Heart right ventricle (tissue), 16 donors: ENCODE measurements around the gene MOB3B. TPM values are rescaled to one million over a fixed set of nuclear protein-coding genes. Genes with fewer than 3 reads are reported as not detected.

Experiments
- ATAC-seq, 8 donors: fragments of 200-7000 bp; cut with Tn5 transposase; one replicate each; pipeline ENCODE4 v1.9.1; 2020; ENCODE audit warnings: mild to moderate bottlenecking in 8 of 8, moderate library complexity in 8 of 8, moderate number of reproducible peaks in 1 of 8
- DNase-seq, 2 donors: peaks; one replicate each; pipeline ENCODE4 v3.0.0-alpha.2; 2020
- H3K27ac ChIP-seq, 10 donors: fragments of 200-600 bp; sonication (generic) in 2 of 10; one replicate each; pipeline versions ENCODE4 v1.5.0 to v1.8.0; 2020 to 2022; ENCODE audit warnings: mild to moderate bottlenecking in 3 of 10
- H3K27me3 ChIP-seq, 7 donors: fragments of 200-600 bp; one replicate each; pipeline ENCODE4 v1.8.0; 2021 to 2022; ENCODE audit warnings: mild to moderate bottlenecking in 2 of 7
- H3K36me3 ChIP-seq, 9 donors: fragments of 200-600 bp; sonication (generic) in 1 of 9; one replicate each; pipeline versions ENCODE4 v1.5.0 to v1.8.0; 2020 to 2022; ENCODE audit warnings: mild to moderate bottlenecking in 2 of 9
- H3K4me1 ChIP-seq, 9 donors: fragments of 200-600 bp; sonication (generic) in 1 of 9; one replicate each; pipeline versions ENCODE4 v1.5.0 to v1.8.0; 2020 to 2022; ENCODE audit warnings: mild to moderate bottlenecking in 4 of 9
- H3K4me3 ChIP-seq, 10 donors: fragments of 200-600 bp; sonication (generic) in 2 of 10; one replicate each; pipeline versions ENCODE4 v1.5.0 to v1.8.0; 2020 to 2022; ENCODE audit warnings: mild to moderate bottlenecking in 7 of 10, moderate library complexity in 2 of 10
- H3K9me3 ChIP-seq, 11 donors: fragments of 200-600 bp in 10 of 11; sonication (generic) in 2 of 11; one replicate each; pipeline versions ENCODE4 v1.5.0 to v1.8.0; 2013 to 2022; ENCODE audit warnings: mild to moderate bottlenecking in 2 of 11, control low read depth in 1 of 11, moderate library complexity in 1 of 11
- WGBS, 2 donors: extraction: QIAGEN DNeasy Blood & Tissue Kit; methylation state at CpG; one replicate each; pipeline ENCODE4 v1.1.7; 2013; ENCODE audit warnings: inconsistent platforms in 1 of 2; 5-methylcytosine and 5-hydroxymethylcytosine counted together
- intact Hi-C, 10 donors: fragments of 100-400 bp; cut with DNase I; formaldehyde crosslinking; loops; one replicate each; pipeline versions ENCODE4 v1.11.1 to v1.14.2; 2022
- polyA plus RNA-seq, 2 donors: library from polyadenylated mRNA; stranded (reverse); fragments of 200-250 nt; gene quantifications; one replicate each; pipeline ENCODE4 v1.2.3, GENCODE V29; 2013
- total RNA-seq, 10 donors: library from RNA; stranded (reverse); fragmentation: NEBNext Ultra II Directional in 3 of 10; extraction: Animal tissue kit (Norgen Biotek cat#: 25700) in 3 of 10; gene quantifications; one replicate each; pipeline versions ENCODE4 v1.2.1 to v1.2.4, GENCODE V29; 2021 to 2023
- TF ChIP-seq, protein P1 (sequence below), 9 donors: fragments of 200-600 bp; sonication (generic) in 2 of 9; IDR thresholded peaks; one replicate each; pipeline versions ENCODE4 v1.5.0 to v1.8.0; 2021 to 2022; ENCODE audit warnings: antibody characterized with exemption in 9 of 9, mild to moderate bottlenecking in 5 of 9, moderate library complexity in 1 of 9
- donor health status: Arrhythmogenic right ventricular cardiomyopathy.
- donor health status: ischemic (EF 13 %, LVEDD 7.1; RV severe dilation, severe dysfunction).
- donor health status: healthy with polysubstance abuse.
- donor health status: DM: no; HTN: yes; CAD: no.
- donor health status: DM: no; HTN: no; CAD: no.
- donor health status: ischemic (EF 25% LVEDD 6.9; RV normal size, moderate dysfunction).
- donor health status: ischemic (EF 25% LVEDD 5.7; RV mildly dilated, moderate dysfunction).
- donor health status: healthy.
- donor health status: DM: yes; HTN: yes; CAD: no.
- donor health status: Ischemic cardiomyopathy.
- donor health status: ischemic (EF 35%, LVEDD 5.7; RV mildly dilated, moderate dysfunction).
- donor health status: nonischemic (EF 11% LVEDD 7.7; RV severe dilation, severe dysfunction).
- donor health status: DM: yes; HTN: yes; CAD: no.
- donor health status: PGD.
- donor health status: ischemic (EF 29% LVEDD 5.4; RV normal size, mild dysfunction).
- donor health status: nonischemic (EF 23%, LVEDD 6.1; RV moderate dilation, normal function).

The MOB3B gene
- total and polyA plus RNA-seq, 12 donors = 0.39 to 2.3 (median 1.3) TPM

DNA sequence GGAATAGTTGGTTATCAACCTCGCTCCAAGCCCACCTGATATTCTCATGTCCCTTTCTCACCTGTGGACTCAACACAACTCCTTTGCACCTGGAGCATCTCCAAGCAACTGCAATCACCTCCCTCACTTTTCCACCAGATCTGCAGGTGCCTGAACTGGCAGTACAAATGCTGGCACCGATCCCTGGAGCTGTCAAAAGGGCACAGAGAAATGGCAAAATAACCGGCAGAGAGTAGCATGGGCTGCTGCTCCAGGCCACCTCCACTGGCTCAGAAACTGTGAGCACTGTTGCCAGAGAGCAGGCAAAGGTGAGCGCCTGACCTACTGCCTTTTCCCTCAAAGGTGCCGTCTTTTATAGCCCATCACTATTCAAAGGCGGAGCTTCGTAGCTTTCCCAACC, 247.3 kb downstream of the MOB3B start:
- H3K27ac ChIP-seq = no peak overlapping the region
- ATAC-seq = no peak

DNA sequence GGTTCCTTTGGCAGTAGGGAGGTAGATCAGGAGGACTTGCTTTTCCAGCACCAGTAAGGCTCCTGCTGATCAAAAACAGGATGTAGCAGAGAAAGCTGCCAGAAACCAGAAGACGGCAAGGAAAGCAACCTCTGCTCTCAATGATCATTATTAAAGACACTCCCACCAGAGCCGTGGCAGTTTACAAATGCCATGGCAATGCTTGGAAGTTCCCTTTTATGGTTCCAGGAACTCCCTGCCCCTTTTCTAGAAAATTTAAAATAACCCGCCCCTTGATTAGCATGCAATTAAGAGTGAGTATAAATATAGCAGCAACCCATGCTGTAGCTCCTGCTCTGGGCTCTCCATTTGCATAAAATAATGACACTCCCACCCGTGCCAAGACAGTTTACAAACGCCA, 248.8 kb downstream of the MOB3B start:
- ATAC-seq = peak in 2 of 8 donors; percentile 33 to 52

More for the DNA sequence above, 247.3 kb downstream of the MOB3B start:
- WGBS, 2 donors = 88% methylated on average over 7 of the region's 7 CpGs
- intact Hi-C loops = loop anchor here in 1 of 10 donors (5.0 kb wide), 1 partner anchor 250 kb away; no protein-coding TSS in a partner anchor
- no peak overlapping the region for H3K4me3 ChIP-seq
- DNase-seq = no peak
- no peaks in the 10 kb centered on the region for H3K9me3 ChIP-seq
- TF ChIP-seq, protein P1, sequence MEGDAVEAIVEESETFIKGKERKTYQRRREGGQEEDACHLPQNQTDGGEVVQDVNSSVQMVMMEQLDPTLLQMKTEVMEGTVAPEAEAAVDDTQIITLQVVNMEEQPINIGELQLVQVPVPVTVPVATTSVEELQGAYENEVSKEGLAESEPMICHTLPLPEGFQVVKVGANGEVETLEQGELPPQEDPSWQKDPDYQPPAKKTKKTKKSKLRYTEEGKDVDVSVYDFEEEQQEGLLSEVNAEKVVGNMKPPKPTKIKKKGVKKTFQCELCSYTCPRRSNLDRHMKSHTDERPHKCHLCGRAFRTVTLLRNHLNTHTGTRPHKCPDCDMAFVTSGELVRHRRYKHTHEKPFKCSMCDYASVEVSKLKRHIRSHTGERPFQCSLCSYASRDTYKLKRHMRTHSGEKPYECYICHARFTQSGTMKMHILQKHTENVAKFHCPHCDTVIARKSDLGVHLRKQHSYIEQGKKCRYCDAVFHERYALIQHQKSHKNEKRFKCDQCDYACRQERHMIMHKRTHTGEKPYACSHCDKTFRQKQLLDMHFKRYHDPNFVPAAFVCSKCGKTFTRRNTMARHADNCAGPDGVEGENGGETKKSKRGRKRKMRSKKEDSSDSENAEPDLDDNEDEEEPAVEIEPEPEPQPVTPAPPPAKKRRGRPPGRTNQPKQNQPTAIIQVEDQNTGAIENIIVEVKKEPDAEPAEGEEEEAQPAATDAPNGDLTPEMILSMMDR (IDR thresholded peaks at IDR 0.05) = no peak
- peaks cover 0 to 12% (median 4%) of the 10 kb centered on the region in 9 donors for H3K4me1 ChIP-seq
- H3K36me3 ChIP-seq = no peaks in the 10 kb centered on the region
- peaks cover 0 to 5% (median 0%) of the 10 kb centered on the region in 7 donors for H3K27me3 ChIP-seq

DNA sequence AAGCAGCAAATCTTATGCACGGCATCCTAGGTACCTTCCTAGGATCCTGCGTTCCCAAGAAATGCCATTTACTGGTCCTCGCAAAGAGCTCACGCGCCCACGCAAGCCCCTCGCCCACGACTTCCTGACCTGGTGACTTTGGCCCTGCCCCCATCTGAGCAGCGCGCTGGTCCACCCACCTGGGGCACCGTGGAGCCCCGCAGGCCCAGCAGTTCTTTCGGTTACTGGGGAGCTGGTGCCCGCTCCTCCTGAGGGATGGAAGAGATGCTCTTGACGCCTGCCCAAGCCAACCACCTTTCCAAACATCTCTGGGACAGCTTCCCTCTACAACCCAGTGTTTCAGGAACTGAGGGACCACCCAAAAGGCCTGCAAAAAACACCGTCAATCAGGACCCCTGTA, 249.4 kb downstream of the MOB3B start:
- WGBS, 2 donors = 90 to 91% methylated on average over 16 of the region's 16 CpGs
- Histone ChIP-seq H3K4me1 (peaks cover 0 to 20% (median 6%) of the 10 kb centered on the region in 9 donors), H3K9me3 (no peaks in the 10 kb centered on the region), H3K27ac (no peak overlapping the region), H3K27me3 (no peaks in the 10 kb centered on the region), H3K36me3 (no peaks in the 10 kb centered on the region), H3K4me3 (no peak overlapping the region)
- DNase-seq (no peak), ATAC-seq (no peak)
- intact Hi-C loops = loop anchor here in 1 of 10 donors (5.0 kb wide), 1 partner anchor 248 kb away; no protein-coding TSS in a partner anchor
- TF ChIP-seq, protein P1 (IDR thresholded peaks at IDR 0.05) = no peak

More for the DNA sequence above, 248.8 kb downstream of the MOB3B start:
- intact Hi-C loops = loop anchor here in 1 of 10 donors (5.0 kb wide), 1 partner anchor 249 kb away; no protein-coding TSS in a partner anchor
- Histone ChIP-seq H3K9me3 (no peaks in the 10 kb centered on the region), H3K4me1 (peaks cover 0 to 20% (median 6%) of the 10 kb centered on the region in 9 donors), H3K27ac (peak overlapping the region in 1 of 10 donors; percentile 51), H3K4me3 (peak overlapping the region in 7 of 10 donors; percentile 4 to 30 (median 19)), H3K27me3 (no peaks in the 10 kb centered on the region), H3K36me3 (no peaks in the 10 kb centered on the region)
- WGBS, 2 donors = 30 to 33% methylated on average over 5 of the region's 5 CpGs
- TF ChIP-seq, protein P1 (IDR thresholded peaks at IDR 0.05) = no peak
- DNase-seq = no peak

DNA sequence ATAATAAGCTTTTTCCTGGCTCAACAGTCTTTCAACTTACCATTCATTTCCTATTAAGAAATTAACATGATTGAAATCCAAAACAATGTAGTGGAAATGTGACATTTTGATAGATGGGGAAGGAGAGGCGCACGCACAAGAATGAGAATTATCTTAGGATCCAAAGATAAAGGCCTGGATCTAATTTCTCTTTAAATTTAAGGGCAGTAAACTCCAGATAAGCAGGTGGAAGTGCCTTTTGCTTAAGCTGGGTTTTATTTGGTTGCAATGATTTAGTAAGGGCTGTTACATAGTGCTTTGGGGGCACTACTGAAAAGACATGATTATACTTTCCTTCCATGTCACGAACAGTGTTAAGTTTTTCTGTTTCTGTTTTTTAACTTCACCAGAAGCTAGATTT, 250.0 kb downstream of the MOB3B start:
- 83% methylated on average over 3 of the region's 3 CpGs for WGBS, 2 donors
- Histone ChIP-seq H3K27me3 (no peaks in the 10 kb centered on the region), H3K27ac (no peak overlapping the region), H3K4me3 (no peak overlapping the region), H3K36me3 (no peaks in the 10 kb centered on the region), H3K4me1 (peaks cover 0 to 20% (median 6%) of the 10 kb centered on the region in 9 donors), H3K9me3 (no peaks in the 10 kb centered on the region)
- no peak for ATAC-seq
- intact Hi-C loops = loop anchor here in 6 of 10 donors (2.0 to 10.0 kb wide), 6 partner anchors 55 to 537 kb away; no protein-coding TSS in a partner anchor
- TF ChIP-seq, protein P1 (IDR thresholded peaks at IDR 0.05) = no peak
- DNase-seq = no peak
